CD14-positive monocyte (primary cell): ENCODE data around the gene ROR1. TPM values are rescaled to one million over a fixed set of nuclear protein-coding genes. Genes with fewer than 3 reads are reported as not detected.

Experiments
- DNase-seq, 3 donors: peaks; one replicate each; pipeline ENCODE4 v3.0.0-alpha.2; 2011 to 2022
- H2AFZ ChIP-seq: 2 replicates; pipeline ENCODE4 v1.6.0; 2012; ENCODE audit warnings: mild to moderate bottlenecking, low read depth, low read length, inconsistent platforms; ENCODE audit not compliant: insufficient read depth, poor library complexity, severe bottlenecking
- H3K27ac ChIP-seq, 2 donors: 1 replicate in 1 of 2; 2 replicates in 1 of 2; pipeline ENCODE4 v1.5.1; 2012 to 2013; ENCODE audit warnings: low read length in 2 of 2, control low read depth in 1 of 2, inconsistent platforms in 1 of 2, low read depth in 1 of 2, mild to moderate bottlenecking in 1 of 2
- H3K27me3 ChIP-seq, 2 donors: one replicate each; pipeline versions ENCODE4 v1.6.0 to v1.6.1; 2011 to 2013; ENCODE audit warnings: low read length in 2 of 2; ENCODE audit not compliant: control insufficient read depth in 2 of 2, insufficient read depth in 2 of 2
- H3K36me3 ChIP-seq, 2 donors: replicated peaks in 1 of 2; 1 replicate in 1 of 2; 2 replicates in 1 of 2; pipeline versions ENCODE4 v1.5.1 to v1.6.1; 2012 to 2013; ENCODE audit warnings: low read length in 2 of 2, control low read depth in 1 of 2, inconsistent platforms in 1 of 2, mild to moderate bottlenecking in 1 of 2; ENCODE audit not compliant: insufficient read depth in 2 of 2, control insufficient read depth in 1 of 2
- H3K4me1 ChIP-seq, 2 donors: 1 replicate in 1 of 2; 2 replicates in 1 of 2; pipeline versions ENCODE4 v1.5.1 to v1.6.1; 2012 to 2013; ENCODE audit warnings: low read length in 2 of 2, control low read depth in 1 of 2, inconsistent platforms in 1 of 2, mild to moderate bottlenecking in 1 of 2, moderate library complexity in 1 of 2; ENCODE audit not compliant: insufficient read depth in 2 of 2, control insufficient read depth in 1 of 2
- H3K4me2 ChIP-seq: replicated peaks from 2 replicates; pipeline ENCODE3; 2012; ENCODE audit warnings: low read length, moderate library complexity, mild to moderate bottlenecking; ENCODE audit not compliant: poor library complexity, severe bottlenecking; ENCODE audit errors: extremely low read depth
- H3K4me3 ChIP-seq, 3 experiments: fragments of 200-600 bp in 1 of 3; sonication (generic) in 1 of 3; replicated peaks in 1 of 3; 1 replicate in 2 of 3; 2 replicates in 1 of 3; pipeline ENCODE4 v1.5.1; 2011 to 2013; ENCODE audit warnings: low read length in 3 of 3, mild to moderate bottlenecking in 3 of 3, control low read depth in 2 of 3, low read depth in 2 of 3, inconsistent platforms in 1 of 3, moderate library complexity in 1 of 3
- H3K79me2 ChIP-seq: 2 replicates; pipeline ENCODE4 v1.6.0; 2012; ENCODE audit warnings: mild to moderate bottlenecking, control low read depth, inconsistent platforms, low read length, moderate library complexity; ENCODE audit not compliant: insufficient read depth
- H3K9ac ChIP-seq: 2 replicates; pipeline ENCODE4 v1.6.0; 2017; ENCODE audit warnings: low read length, mild to moderate bottlenecking; ENCODE audit not compliant: insufficient read depth, poor library complexity, severe bottlenecking
- H3K9me3 ChIP-seq, 2 donors: replicated peaks in 1 of 2; 1 replicate in 1 of 2; 2 replicates in 1 of 2; pipeline versions ENCODE4 v1.5.1 to v1.6.1; 2012 to 2013; ENCODE audit warnings: low read length in 2 of 2, control low read depth in 1 of 2; ENCODE audit not compliant: control insufficient read depth in 1 of 2, insufficient read depth in 1 of 2
- H4K20me1 ChIP-seq: 2 replicates; pipeline ENCODE4 v1.6.0; 2012; ENCODE audit warnings: mild to moderate bottlenecking, low read length, control low read depth, moderate library complexity; ENCODE audit not compliant: insufficient read depth
- H3K27ac Mint-ChIP-seq, 7 donors: one replicate each; pipeline ENCODE4 v1.8.0; 2020; ENCODE audit warnings: mild to moderate bottlenecking in 7 of 7, mixed read lengths in 7 of 7, moderate library complexity in 6 of 7, inconsistent platforms in 2 of 7
- H3K27me3 Mint-ChIP-seq, 3 donors: one replicate each; pipeline ENCODE4 v1.8.0; 2021 to 2022; ENCODE audit warnings: low read depth in 3 of 3, mild to moderate bottlenecking in 3 of 3, mixed read lengths in 3 of 3, moderate library complexity in 3 of 3, inconsistent platforms in 1 of 3
- H3K36me3 Mint-ChIP-seq, 2 donors: one replicate each; pipeline ENCODE4 v1.8.0; 2020; ENCODE audit warnings: mixed read lengths in 2 of 2, inconsistent platforms in 1 of 2, mild to moderate bottlenecking in 1 of 2
- H3K4me1 Mint-ChIP-seq: one replicate; pipeline ENCODE4 v1.8.0; 2020; ENCODE audit warnings: mild to moderate bottlenecking, mixed read lengths
- H3K4me3 Mint-ChIP-seq, 2 donors: one replicate each; pipeline ENCODE4 v1.8.0; 2020; ENCODE audit warnings: mild to moderate bottlenecking in 2 of 2, mixed read lengths in 2 of 2, moderate library complexity in 1 of 2
- H3K9me3 Mint-ChIP-seq, 7 donors: one replicate each; pipeline ENCODE4 v1.8.0; 2020 to 2022; ENCODE audit warnings: mixed read lengths in 7 of 7, mild to moderate bottlenecking in 6 of 7, moderate library complexity in 6 of 7, inconsistent platforms in 2 of 7
- CTCF ChIP-seq: fragments of 200-600 bp; IDR thresholded peaks from one replicate; pipeline ENCODE4 v1.8.0; 2022; ENCODE audit warnings: antibody characterized with exemption, mild to moderate bottlenecking
- WGBS: methylation state at CpG from one replicate; pipeline ENCODE4 v1.1.5; 2013; ENCODE audit warnings: missing lambda C conversion rate; ENCODE audit not compliant: insufficient coverage; 5-methylcytosine and 5-hydroxymethylcytosine counted together
- intact Hi-C, 2 donors: fragments of 100-400 bp; cut with micrococcal nuclease; formaldehyde crosslinking; loops; one replicate each; pipeline versions ENCODE4 v1.15.0 to v1.15.1; 2023
- polyA plus RNA-seq, 3 donors: library from polyadenylated mRNA; depleted of rRNA in 1 of 3; unstranded in 2 of 3; stranded (reverse) in 1 of 3; fragments of 300-500 nt in 2 of 3; fragments of >200 nt in 1 of 3; fragmentation: Illumina TruSeq in 2 of 3; gene quantifications; 1 replicate in 2 of 3; 2 replicates in 1 of 3; pipeline ENCODE4 v1.2.3, GENCODE V29; 2012 to 2021

Gene ROR1
- polyA plus RNA-seq, 3 donors = not detected

DNA sequence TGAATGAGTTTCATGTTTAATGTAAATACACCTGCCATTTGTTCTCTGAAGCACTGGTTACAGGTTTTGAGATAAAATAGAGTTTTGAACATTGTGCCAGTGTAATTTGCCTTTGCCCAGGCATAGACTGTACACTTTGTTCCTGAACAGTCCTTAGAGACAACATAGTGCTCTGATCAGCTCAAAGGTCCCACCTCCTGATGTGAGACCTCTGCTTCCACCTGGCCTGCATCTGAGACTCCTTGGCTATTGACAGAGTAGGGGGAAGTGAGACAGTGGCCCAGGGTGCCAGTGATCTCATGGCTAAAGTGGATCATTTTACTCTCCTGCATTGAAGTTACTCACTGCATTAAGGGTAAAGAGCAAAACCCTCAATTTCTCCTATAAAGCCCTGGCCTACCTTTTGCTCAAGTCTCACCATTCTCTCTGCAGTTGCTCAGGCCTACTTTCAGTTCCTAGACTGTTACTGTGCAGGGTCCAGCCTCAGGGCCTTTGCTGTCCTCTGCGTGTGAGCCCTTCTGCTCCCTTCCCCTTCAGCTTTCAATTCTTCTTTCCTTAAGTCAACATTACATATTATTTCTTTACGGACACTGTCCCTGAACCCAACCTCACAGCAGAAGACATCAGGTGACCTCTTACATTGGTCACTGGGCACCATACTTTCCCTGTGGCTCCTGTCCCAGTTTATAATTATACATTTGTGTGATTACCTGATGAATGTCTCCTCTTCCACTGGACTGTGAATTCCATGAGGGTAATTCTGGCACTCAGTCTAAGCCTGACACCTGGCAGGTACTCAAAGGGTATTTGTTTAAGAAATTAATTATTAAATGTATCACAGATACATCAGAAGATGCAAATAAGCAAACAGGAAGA, 142.9 kb downstream of the ROR1 start:
- no peak overlapping the region for H3K27ac ChIP-seq
- H3K9me3 ChIP-seq = no peaks in the 10 kb centered on the region
- H3K4me3 ChIP-seq = no peak overlapping the region
- intact Hi-C loops = no loop called here
- H2AFZ ChIP-seq = no peak overlapping the region
- peak overlapping the region in 1 of 7 donors; percentile 73 for H3K27ac Mint-ChIP-seq
- H3K36me3 ChIP-seq = no peaks in the 10 kb centered on the region
- no peaks in the 10 kb centered on the region for H3K79me2 ChIP-seq
- H3K4me3 Mint-ChIP-seq = no peak overlapping the region
- no peaks in the 10 kb centered on the region for H3K4me1 ChIP-seq
- no peak overlapping the region for H3K9ac ChIP-seq
- H3K9me3 Mint-ChIP-seq = peaks cover 0 to 1% (median 0%) of the 10 kb centered on the region in 7 donors
- no peaks in the 10 kb centered on the region for H3K27me3 ChIP-seq
- 54% methylated on average over 1 of the region's 2 CpGs for WGBS
- no peak overlapping the region for H3K4me2 ChIP-seq
- DNase-seq = no peak
- peaks cover 4% of the 10 kb centered on the region for H3K4me1 Mint-ChIP-seq
- no peaks in the 10 kb centered on the region for H4K20me1 ChIP-seq
- H3K36me3 Mint-ChIP-seq = no peaks in the 10 kb centered on the region
- no peak for TF ChIP-seq CTCF
- H3K27me3 Mint-ChIP-seq = peaks cover 2 to 3% (median 3%) of the 10 kb centered on the region in 3 donors

DNA sequence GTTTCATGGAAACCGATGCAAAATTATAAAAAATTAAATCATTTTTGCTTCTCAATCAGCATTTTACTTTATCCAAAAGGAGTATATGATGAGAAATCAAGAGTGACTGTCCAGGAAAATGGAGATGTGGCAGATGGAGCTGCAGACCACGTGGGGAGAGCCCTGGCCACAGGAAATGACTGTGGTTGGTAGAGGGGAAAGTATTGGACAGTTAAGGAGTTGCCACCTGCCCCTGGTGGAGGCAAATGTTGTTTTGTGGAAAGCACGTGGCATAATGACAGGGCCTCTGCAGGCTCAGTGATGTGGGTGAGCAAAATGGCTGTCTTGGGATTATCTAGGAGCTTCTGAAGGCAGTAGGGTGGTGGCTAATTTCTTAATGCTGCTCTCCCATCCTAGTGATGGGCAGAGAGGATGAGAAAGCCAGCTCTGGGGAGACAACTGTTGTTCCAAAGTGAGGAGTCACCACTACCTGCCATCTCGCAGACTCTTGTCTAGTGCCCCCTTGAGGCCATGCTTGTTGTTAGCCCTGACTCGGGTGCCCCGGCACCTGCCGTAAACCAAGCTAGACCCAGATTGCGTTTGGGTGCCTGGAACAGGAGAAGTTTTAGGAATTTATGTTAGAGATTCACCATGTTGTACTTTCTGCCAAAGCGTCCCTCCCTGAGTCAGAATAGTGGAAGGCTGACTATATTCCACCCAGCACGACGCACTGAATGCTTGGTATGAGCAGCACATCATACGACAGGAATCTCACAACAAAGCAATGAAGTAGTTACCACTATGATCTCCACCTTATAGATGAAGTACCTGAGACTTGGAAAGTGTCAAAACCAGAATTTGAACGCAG, 144.0 kb downstream of the ROR1 start:
- H3K79me2 ChIP-seq = no peaks in the 10 kb centered on the region
- WGBS = 80% methylated on average over 9 of the region's 13 CpGs
- H3K4me2 ChIP-seq = no peak overlapping the region
- no peak for DNase-seq
- Mint-ChIP-seq H3K4me3 (no peak overlapping the region), H3K27me3 (no peaks in the 10 kb centered on the region), H3K4me1 (peaks cover 4% of the 10 kb centered on the region), H3K36me3 (no peaks in the 10 kb centered on the region), H3K9me3 (peaks cover 0 to 1% (median 0%) of the 10 kb centered on the region in 7 donors), H3K27ac (no peak overlapping the region)
- intact Hi-C loops = no loop called here
- H3K4me1 ChIP-seq = no peaks in the 10 kb centered on the region
- H3K4me3 ChIP-seq = no peak overlapping the region
- no peaks in the 10 kb centered on the region for H3K27me3 ChIP-seq
- H3K36me3 ChIP-seq = no peaks in the 10 kb centered on the region
- TF ChIP-seq CTCF = peak; percentile 16
- H4K20me1 ChIP-seq = no peaks in the 10 kb centered on the region
- no peak overlapping the region for H3K27ac ChIP-seq
- no peaks in the 10 kb centered on the region for H3K9me3 ChIP-seq
- H2AFZ ChIP-seq = no peak overlapping the region
- no peak overlapping the region for H3K9ac ChIP-seq
